Erythroblast (primary cell): Measurements from ENCODE around the gene PODN.

ENCODE experiments used
- GATA1 ChIP-seq: IDR thresholded peaks from 2 replicates; pipeline ENCODE4 v1.6.1; 2011; ENCODE audit warnings: low read depth, mild to moderate bottlenecking, control low read depth, low read length, moderate library complexity
- POLR2A ChIP-seq: IDR thresholded peaks from 2 replicates; pipeline ENCODE4 v1.6.1; 2011; ENCODE audit warnings: mild to moderate bottlenecking, low read length

DNA sequence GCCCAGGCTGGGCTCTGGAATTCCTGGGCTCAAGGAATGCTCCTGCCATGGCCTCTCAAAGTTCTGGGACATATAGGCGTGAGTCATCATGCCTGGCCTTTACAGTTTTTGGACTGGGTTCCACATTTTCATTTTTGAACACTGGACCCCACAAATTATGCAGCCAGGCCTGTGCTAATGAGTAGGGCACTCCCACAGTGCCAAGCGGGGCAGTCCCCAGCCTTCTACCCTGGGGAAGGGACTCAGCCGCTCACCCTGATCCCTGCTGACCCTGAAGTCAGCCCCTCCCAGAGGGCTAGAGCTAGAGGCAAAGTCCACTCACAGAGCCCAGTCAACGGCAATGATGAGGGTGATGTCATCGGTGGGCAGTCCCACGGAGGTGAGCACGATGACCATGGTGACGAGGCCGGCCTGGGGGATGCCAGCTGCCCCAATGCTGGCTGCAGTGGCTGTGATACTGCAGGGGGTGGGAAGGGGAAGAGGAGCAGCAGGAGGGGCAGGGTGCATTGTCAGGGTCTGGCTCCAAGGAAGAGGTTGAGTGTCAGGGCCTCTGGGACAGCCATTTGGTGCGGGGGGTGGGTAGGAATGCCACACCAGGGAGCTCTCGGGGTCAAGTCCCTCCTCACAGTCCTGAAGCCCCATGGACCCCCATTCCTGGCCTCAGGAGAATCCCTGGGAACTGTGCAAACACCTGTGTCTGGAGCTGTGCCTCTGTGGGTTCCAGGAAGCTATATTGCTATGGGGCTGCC, 27.6 kb downstream of the PODN start:
- TF ChIP-seq POLR2A (no peak), GATA1 (no peak)
